Choroid plexus epithelial cell (primary cell): ENCODE data around the gene NDUFS7.

ENCODE experiments used
- DNase-seq: peaks from one replicate; pipeline ENCODE4 v3.0.0-alpha.2; 2010; ENCODE audit warnings: low read depth
- H3K4me3 ChIP-seq: 2 replicates; pipeline ENCODE4 v1.5.1; 2011; ENCODE audit warnings: low read depth, mild to moderate bottlenecking, control low read depth, low read length, moderate library complexity
- CTCF ChIP-seq: conservative IDR thresholded peaks from 2 replicates; pipeline ENCODE4 v1.5.1; 2011; ENCODE audit warnings: low read depth, mild to moderate bottlenecking, control low read depth, inconsistent platforms, low read length, moderate library complexity

NDUFS7 gene

GRCh38 chr19:1379961-1380489 is 3.7 kb upstream of the NDUFS7 start:
- TF ChIP-seq CTCF = no peak
- no peak for DNase-seq
- H3K4me3 ChIP-seq = no peak overlapping the region

- TF ChIP-seq CTCF = no peak
- no peak for DNase-seq
- no peak overlapping the region for H3K4me3 ChIP-seq
These were observed 1.5 kb upstream of the NDUFS7 start for GRCh38 chr19:1382250-1382649.

- no peak overlapping the region for H3K4me3 ChIP-seq
- TF ChIP-seq CTCF = no peak
- DNase-seq = no peak
These were observed 743 bp upstream of the NDUFS7 start for GRCh38 chr19:1383017-1383311.

- no peak for DNase-seq
- H3K4me3 ChIP-seq = peak overlapping the region; percentile 89
- no peak for TF ChIP-seq CTCF
These were observed 367 bp downstream of the NDUFS7 start for GRCh38 chr19:1384085-1384462.

GRCh38 chr19:1384478-1385110 is 887 bp downstream of the NDUFS7 start:
- H3K4me3 ChIP-seq = peak overlapping the region; percentile 89
- no peak for TF ChIP-seq CTCF
- DNase-seq = no peak

GRCh38 chr19:1385816-1386215 is 2.1 kb downstream of the NDUFS7 start:
- no peak overlapping the region for H3K4me3 ChIP-seq
- no peak for DNase-seq
- no peak for TF ChIP-seq CTCF

- no peak overlapping the region for H3K4me3 ChIP-seq
- no peak for TF ChIP-seq CTCF
- no peak for DNase-seq
These were observed 3.4 kb downstream of the NDUFS7 start for GRCh38 chr19:1386945-1387683.
